ENCODE results near the gene HLA-DPA1. TPM values are rescaled to one million over a fixed set of nuclear protein-coding genes. Genes with fewer than 3 reads are reported as not detected.

HLA-DPA1 gene
- total and polyA plus RNA-seq, 2 donors (not counting 1 experiment from before 2014, with no cell fraction given), result 702 to 2,256 TPM

DNA sequence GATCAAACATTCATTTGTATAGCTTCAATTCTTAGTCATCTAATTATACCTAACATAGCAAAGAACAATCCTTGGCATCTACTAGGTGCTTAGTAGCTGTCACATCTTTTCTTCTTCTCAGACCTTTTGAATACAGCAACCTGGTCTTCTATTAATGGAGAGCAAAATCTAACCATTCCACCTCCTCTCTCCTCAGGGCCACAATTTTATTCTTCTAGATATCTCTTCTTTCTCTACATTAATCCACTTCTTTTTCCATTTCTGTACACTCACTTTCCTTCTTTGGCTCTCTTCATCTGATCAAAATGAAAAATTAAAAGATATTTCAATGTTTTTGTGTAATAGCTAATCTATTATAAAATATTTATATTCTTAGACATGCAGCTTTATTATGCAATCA lies 55.0 kb downstream of the HLA-DPA1 start:
- DNase-seq, result peak; percentile 44
- Histone ChIP-seq H4K20me1 (ENCODE audit: control insufficient read depth, insufficient read depth, low read length, poor library complexity, severe bottlenecking) (no peaks in the 10 kb centered on the region), H3K4me1 (ENCODE audit: control insufficient read depth in 2 of 2, insufficient read depth in 2 of 2, low read length in 2 of 2) (peaks cover 71 to 74% of the 10 kb centered on the region in 2 donors), H2AFZ (ENCODE audit: insufficient read depth, low read depth, low read length, poor library complexity, severe bottlenecking) (no peak overlapping the region), H3K4me3 (ENCODE audit: control extremely low read depth in 1 of 5, extremely low read depth in 1 of 5, insufficient read depth in 1 of 5, low read depth in 2 of 5, low read length in 4 of 5) (peak overlapping the region in 2 of 5 experiments; percentile 8 to 16), H3K27me3 (replicated peaks in 1 of 4; ENCODE audit: control extremely low read depth in 1 of 4, control insufficient read depth in 3 of 4, insufficient read depth in 4 of 4, low read length in 3 of 4) (no peaks in the 10 kb centered on the region), H3K4me2 (replicated peaks; ENCODE audit: low read depth, low read length, poor library complexity, severe bottlenecking) (peak overlapping the region; percentile 68), H3K9ac (ENCODE audit: low read length) (peak overlapping the region; percentile 61), H3K36me3 (replicated peaks in 1 of 2; ENCODE audit: control extremely low read depth in 1 of 2, control insufficient read depth in 1 of 2, extremely low read depth in 1 of 2, insufficient read depth in 2 of 2, low read length in 1 of 2) (no peaks in the 10 kb centered on the region), H3K27ac (ENCODE audit: low read length in 2 of 2) (peak overlapping the region; percentile 98 to 100), H3K79me2 (ENCODE audit: control insufficient read depth, insufficient read depth, low read length) (peaks cover 64% of the 10 kb centered on the region), H3K9me3 (ENCODE audit: control extremely low read depth in 1 of 3, control insufficient read depth in 2 of 3, insufficient read depth in 1 of 3, low read length in 2 of 3) (no peaks in the 10 kb centered on the region)
- H3K9me3 Mint-ChIP-seq (ENCODE audit: insufficient read depth), result no peaks in the 10 kb centered on the region
- no peak for TF ChIP-seq EZH2 (IDR thresholded peaks at IDR 0.05; ENCODE audit: borderline replicate concordance, insufficient read depth, low read depth, low read length, poor library complexity, severe bottlenecking)
- ATAC-seq (ENCODE audit: low read depth), result no peak
- peak overlapping the region; percentile 96 for H3K27ac Mint-ChIP-seq
- peaks cover 76% of the 10 kb centered on the region for H3K4me1 Mint-ChIP-seq
- intact Hi-C loops (cut with micrococcal nuclease), result loop anchor here (1.0 kb wide), 1 partner anchor 57 kb away; the partner anchor contains the start of gene HLA-DPB1
- peak overlapping the region; percentile 41 for H3K4me3 Mint-ChIP-seq
- ChIA-PET CTCF (interaction anchor here (0.6 to 17.0 kb wide), 10 partner anchors 8 to 230 kb away, joined by 3 to 576 read pairs (median 4); partner anchors contain the start of genes HLA-DPA1 and HLA-DPB1), POLR2A (interaction anchor here (0.7 to 9.6 kb wide), 10 partner anchors 9 to 72 kb away, joined by 3 to 166 read pairs (median 5); partner anchors contain the start of genes BRD2, HLA-DOA, HLA-DPA1 and HLA-DPB1)
- no peaks in the 10 kb centered on the region for H3K27me3 Mint-ChIP-seq

DNA sequence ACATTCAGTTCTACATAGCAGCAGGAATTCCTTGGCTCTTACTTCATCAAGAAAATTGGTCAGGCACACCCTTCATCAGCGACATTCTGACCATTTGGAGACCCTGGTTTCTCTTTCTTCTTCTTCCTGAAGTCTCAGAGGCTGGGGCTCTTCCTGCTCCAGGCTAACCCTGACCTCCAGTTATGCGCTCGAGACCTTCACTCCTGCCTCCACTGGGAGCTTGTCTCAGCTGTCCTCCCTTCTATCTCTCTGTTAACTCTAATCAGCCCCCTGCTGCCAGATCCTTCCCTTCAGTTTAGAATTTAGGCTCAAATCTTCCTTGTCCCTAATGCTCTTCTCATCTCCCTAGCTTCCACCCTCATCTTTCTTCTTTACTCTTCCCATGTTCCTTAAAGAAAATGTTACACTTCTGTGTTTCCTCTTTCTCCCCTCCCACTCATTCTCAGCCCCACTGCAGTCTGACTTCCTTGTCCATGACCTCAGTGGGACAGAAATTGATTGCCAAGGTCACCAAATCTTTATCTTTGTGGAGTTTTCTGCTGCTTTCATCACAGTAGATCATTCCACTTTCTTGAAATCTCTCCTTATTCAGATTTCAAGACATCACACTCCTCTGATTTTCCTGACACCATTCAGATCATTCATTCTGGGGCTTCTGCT lies 55.6 kb downstream of the HLA-DPA1 start:
- peak overlapping the region; percentile 68 for H3K4me2 ChIP-seq (replicated peaks; ENCODE audit: low read depth, low read length, poor library complexity, severe bottlenecking)
- no peaks in the 10 kb centered on the region for H3K27me3 ChIP-seq (replicated peaks in 1 of 4; ENCODE audit: control extremely low read depth in 1 of 4, control insufficient read depth in 3 of 4, insufficient read depth in 4 of 4, low read length in 3 of 4)
- intact Hi-C loops (cut with micrococcal nuclease), result loop anchor here (1.0 kb wide), 1 partner anchor 57 kb away; the partner anchor contains the start of gene HLA-DPB1
- peak overlapping the region; percentile 41 for H3K4me3 Mint-ChIP-seq
- H3K27ac Mint-ChIP-seq, result peak overlapping the region; percentile 96
- ATAC-seq (ENCODE audit: low read depth) (no peak), DNase-seq (peak; percentile 55)
- no peaks in the 10 kb centered on the region for H3K27me3 Mint-ChIP-seq
- no peaks in the 10 kb centered on the region for H3K9me3 ChIP-seq (ENCODE audit: control extremely low read depth in 1 of 3, control insufficient read depth in 2 of 3, insufficient read depth in 1 of 3, low read length in 2 of 3)
- H3K79me2 ChIP-seq (ENCODE audit: control insufficient read depth, insufficient read depth, low read length), result peaks cover 65% of the 10 kb centered on the region
- no peaks in the 10 kb centered on the region for H4K20me1 ChIP-seq (ENCODE audit: control insufficient read depth, insufficient read depth, low read length, poor library complexity, severe bottlenecking)
- peak overlapping the region in 1 of 5 experiments; percentile 16 for H3K4me3 ChIP-seq (ENCODE audit: control extremely low read depth in 1 of 5, extremely low read depth in 1 of 5, insufficient read depth in 1 of 5, low read depth in 2 of 5, low read length in 4 of 5)
- TF ChIP-seq EZH2 (IDR thresholded peaks at IDR 0.05; ENCODE audit: borderline replicate concordance, insufficient read depth, low read depth, low read length, poor library complexity, severe bottlenecking), result no peak
- TF ChIP-seq, protein P1, sequence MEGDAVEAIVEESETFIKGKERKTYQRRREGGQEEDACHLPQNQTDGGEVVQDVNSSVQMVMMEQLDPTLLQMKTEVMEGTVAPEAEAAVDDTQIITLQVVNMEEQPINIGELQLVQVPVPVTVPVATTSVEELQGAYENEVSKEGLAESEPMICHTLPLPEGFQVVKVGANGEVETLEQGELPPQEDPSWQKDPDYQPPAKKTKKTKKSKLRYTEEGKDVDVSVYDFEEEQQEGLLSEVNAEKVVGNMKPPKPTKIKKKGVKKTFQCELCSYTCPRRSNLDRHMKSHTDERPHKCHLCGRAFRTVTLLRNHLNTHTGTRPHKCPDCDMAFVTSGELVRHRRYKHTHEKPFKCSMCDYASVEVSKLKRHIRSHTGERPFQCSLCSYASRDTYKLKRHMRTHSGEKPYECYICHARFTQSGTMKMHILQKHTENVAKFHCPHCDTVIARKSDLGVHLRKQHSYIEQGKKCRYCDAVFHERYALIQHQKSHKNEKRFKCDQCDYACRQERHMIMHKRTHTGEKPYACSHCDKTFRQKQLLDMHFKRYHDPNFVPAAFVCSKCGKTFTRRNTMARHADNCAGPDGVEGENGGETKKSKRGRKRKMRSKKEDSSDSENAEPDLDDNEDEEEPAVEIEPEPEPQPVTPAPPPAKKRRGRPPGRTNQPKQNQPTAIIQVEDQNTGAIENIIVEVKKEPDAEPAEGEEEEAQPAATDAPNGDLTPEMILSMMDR (IDR thresholded peaks at IDR 0.05), result no peak
- peaks cover 73% of the 10 kb centered on the region for H3K4me1 Mint-ChIP-seq
- H3K9me3 Mint-ChIP-seq (ENCODE audit: insufficient read depth), result no peaks in the 10 kb centered on the region
- peak overlapping the region; percentile 61 for H3K9ac ChIP-seq (ENCODE audit: low read length)
- no peak overlapping the region for H2AFZ ChIP-seq (ENCODE audit: insufficient read depth, low read depth, low read length, poor library complexity, severe bottlenecking)
- 88% methylated on average over 3 of the region's 3 CpGs for WGBS (ENCODE audit: insufficient coverage)
- ChIA-PET CTCF (interaction anchor here (0.6 to 17.0 kb wide), 14 partner anchors 7 to 231 kb away, joined by 3 to 576 read pairs (median 4); partner anchors contain the start of genes HLA-DPA1, HLA-DPB1 and RING1), POLR2A (interaction anchor here (0.7 to 9.6 kb wide), 7 partner anchors 8 to 62 kb away, joined by 3 to 166 read pairs (median 7); partner anchors contain the start of genes BRD2, HLA-DOA, HLA-DPA1 and HLA-DPB1)
- peaks cover 71 to 74% of the 10 kb centered on the region in 2 donors for H3K4me1 ChIP-seq (ENCODE audit: control insufficient read depth in 2 of 2, insufficient read depth in 2 of 2, low read length in 2 of 2)
- peak overlapping the region; percentile 98 to 100 for H3K27ac ChIP-seq (ENCODE audit: low read length in 2 of 2)
- no peaks in the 10 kb centered on the region for H3K36me3 ChIP-seq (replicated peaks in 1 of 2; ENCODE audit: control extremely low read depth in 1 of 2, control insufficient read depth in 1 of 2, extremely low read depth in 1 of 2, insufficient read depth in 2 of 2, low read length in 1 of 2)
